ENCODE data around the gene SYVN1. TPM values are rescaled to one million over a fixed set of nuclear protein-coding genes. Genes with fewer than 3 reads are reported as not detected.

The SYVN1 gene
- total and polyA plus RNA-seq, 7 donors: 5.1 to 43.5 (median 17.3) TPM

DNA sequence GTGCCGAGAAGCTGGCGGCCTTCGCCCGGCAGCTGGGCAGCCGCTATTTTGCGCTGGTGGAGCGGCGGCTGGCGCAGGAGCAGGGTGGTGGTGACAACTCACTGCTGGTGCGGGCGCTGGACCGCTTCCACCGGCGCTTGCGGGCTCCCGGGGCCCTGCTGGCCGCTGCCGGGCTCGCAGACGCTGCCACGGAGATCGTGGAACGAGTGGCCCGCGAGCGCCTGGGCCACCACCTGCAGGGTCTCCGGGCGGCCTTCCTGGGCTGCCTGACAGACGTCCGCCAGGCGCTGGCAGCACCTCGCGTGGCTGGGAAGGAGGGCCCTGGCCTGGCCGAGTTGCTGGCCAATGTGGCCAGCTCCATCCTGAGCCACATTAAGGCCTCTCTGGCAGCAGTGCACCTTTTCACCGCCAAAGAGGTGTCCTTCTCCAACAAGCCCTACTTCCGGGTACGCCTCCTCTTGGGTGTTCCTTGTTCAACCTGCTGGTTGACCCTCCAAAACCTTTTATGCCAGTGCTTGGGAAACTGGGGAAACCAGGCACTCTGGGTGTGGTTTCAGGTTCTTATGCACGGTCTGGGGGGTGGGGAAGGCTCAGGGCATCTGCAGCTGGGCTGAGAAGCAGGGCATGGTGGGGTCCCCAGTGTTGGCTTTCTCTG, 25.7 kb downstream of the SYVN1 start:
- H3K36me3 ChIP-seq: peaks cover 9 to 40% (median 16%) of the 10 kb centered on the region in 4 donors
- H3K4me3 ChIP-seq: no peak overlapping the region
- no peak overlapping the region for H3K27ac ChIP-seq
- WGBS, 2 donors: 93 to 95% methylated on average over 38 of the region's 38 CpGs
- intact Hi-C loops (cut with DNase I): no loop called here
- no peak for DNase-seq
- H3K27me3 ChIP-seq: no peaks in the 10 kb centered on the region
- no peak for TF ChIP-seq POLR2AphosphoS5 (IDR thresholded peaks at IDR 0.05)
- no peak for TF ChIP-seq EP300 (IDR thresholded peaks at IDR 0.05)
- TF ChIP-seq POLR2A (IDR thresholded peaks at IDR 0.05): no peak
- TF ChIP-seq, protein P1, sequence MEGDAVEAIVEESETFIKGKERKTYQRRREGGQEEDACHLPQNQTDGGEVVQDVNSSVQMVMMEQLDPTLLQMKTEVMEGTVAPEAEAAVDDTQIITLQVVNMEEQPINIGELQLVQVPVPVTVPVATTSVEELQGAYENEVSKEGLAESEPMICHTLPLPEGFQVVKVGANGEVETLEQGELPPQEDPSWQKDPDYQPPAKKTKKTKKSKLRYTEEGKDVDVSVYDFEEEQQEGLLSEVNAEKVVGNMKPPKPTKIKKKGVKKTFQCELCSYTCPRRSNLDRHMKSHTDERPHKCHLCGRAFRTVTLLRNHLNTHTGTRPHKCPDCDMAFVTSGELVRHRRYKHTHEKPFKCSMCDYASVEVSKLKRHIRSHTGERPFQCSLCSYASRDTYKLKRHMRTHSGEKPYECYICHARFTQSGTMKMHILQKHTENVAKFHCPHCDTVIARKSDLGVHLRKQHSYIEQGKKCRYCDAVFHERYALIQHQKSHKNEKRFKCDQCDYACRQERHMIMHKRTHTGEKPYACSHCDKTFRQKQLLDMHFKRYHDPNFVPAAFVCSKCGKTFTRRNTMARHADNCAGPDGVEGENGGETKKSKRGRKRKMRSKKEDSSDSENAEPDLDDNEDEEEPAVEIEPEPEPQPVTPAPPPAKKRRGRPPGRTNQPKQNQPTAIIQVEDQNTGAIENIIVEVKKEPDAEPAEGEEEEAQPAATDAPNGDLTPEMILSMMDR (IDR thresholded peaks at IDR 0.05): no peak
- H3K9me3 ChIP-seq: no peaks in the 10 kb centered on the region
- peaks cover 0 to 33% (median 31%) of the 10 kb centered on the region in 4 donors for H3K4me1 ChIP-seq

- 94 to 96% methylated on average over 52 of the region's 52 CpGs for WGBS, 2 donors
- Histone ChIP-seq H3K9me3 (no peaks in the 10 kb centered on the region), H3K4me1 (peaks cover 0 to 27% (median 25%) of the 10 kb centered on the region in 4 donors), H3K4me3 (no peak overlapping the region), H3K27ac (no peak overlapping the region), H3K27me3 (no peaks in the 10 kb centered on the region), H3K36me3 (peaks cover 9 to 40% (median 16%) of the 10 kb centered on the region in 4 donors)
- intact Hi-C loops (cut with DNase I): no loop called here
- no peak for TF ChIP-seq POLR2A (IDR thresholded peaks at IDR 0.05)
- TF ChIP-seq EP300 (IDR thresholded peaks at IDR 0.05): no peak
- TF ChIP-seq, protein P1 (IDR thresholded peaks at IDR 0.05): no peak
- no peak for TF ChIP-seq POLR2AphosphoS5 (IDR thresholded peaks at IDR 0.05)
- no peak for DNase-seq
Measured at GRCh38 chr11:65107751-65108468, 26.4 kb downstream of the SYVN1 start.

GRCh38 chr11:65107078-65107477, 27.2 kb downstream of the SYVN1 start:
- Histone ChIP-seq H3K4me3 (no peak overlapping the region), H3K27me3 (no peaks in the 10 kb centered on the region), H3K9me3 (no peaks in the 10 kb centered on the region), H3K36me3 (peaks cover 9 to 40% (median 16%) of the 10 kb centered on the region in 4 donors), H3K27ac (no peak overlapping the region), H3K4me1 (peaks cover 0 to 18% (median 16%) of the 10 kb centered on the region in 4 donors)
- 96% methylated on average over 15 of the region's 15 CpGs for WGBS, 2 donors
- no peak for DNase-seq
- intact Hi-C loops (cut with DNase I): no loop called here
- TF ChIP-seq, protein P1 (IDR thresholded peaks at IDR 0.05): no peak
- no peak for TF ChIP-seq EP300 (IDR thresholded peaks at IDR 0.05)
- TF ChIP-seq POLR2A (IDR thresholded peaks at IDR 0.05): no peak
- no peak for TF ChIP-seq POLR2AphosphoS5 (IDR thresholded peaks at IDR 0.05)

DNA sequence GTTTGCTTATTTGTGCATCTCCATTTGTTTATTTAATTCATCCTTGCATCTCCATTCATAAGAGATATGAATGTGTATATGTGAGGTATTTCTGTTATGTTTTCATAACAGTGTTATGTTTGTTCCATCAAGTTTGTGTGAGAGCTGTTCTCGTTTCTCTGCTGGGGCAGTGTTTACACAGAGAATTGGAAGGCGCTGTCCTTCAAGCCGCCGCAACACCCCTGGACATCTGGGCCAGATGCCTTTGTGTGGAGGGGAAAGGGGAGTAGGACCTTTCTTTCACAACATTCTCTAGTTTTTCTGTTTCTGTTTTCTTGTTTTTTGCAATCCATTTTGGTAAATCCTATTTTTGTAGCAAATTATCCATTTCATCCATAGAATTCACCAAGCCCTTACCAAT, 29.7 kb downstream of the SYVN1 start:
- TF ChIP-seq POLR2A (IDR thresholded peaks at IDR 0.05) (no peak), POLR2AphosphoS5 (IDR thresholded peaks at IDR 0.05) (no peak), EP300 (IDR thresholded peaks at IDR 0.05) (no peak)
- TF ChIP-seq, protein P1 (IDR thresholded peaks at IDR 0.05): no peak
- Histone ChIP-seq H3K27ac (no peak overlapping the region), H3K9me3 (no peaks in the 10 kb centered on the region), H3K4me1 (no peaks in the 10 kb centered on the region), H3K4me3 (no peak overlapping the region), H3K36me3 (peaks cover 9 to 37% (median 16%) of the 10 kb centered on the region in 4 donors), H3K27me3 (no peaks in the 10 kb centered on the region)
- DNase-seq: no peak
- intact Hi-C loops (cut with DNase I): no loop called here
- WGBS, 2 donors: 74 to 80% methylated on average over 4 of the region's 4 CpGs
